IPS-18a (cell line): ENCODE results near the gene MED9.

Source experiments
- H3K27ac ChIP-seq: one replicate; pipeline ENCODE4 v1.5.1; 2013; ENCODE audit warnings: low read length
- H3K27me3 ChIP-seq: one replicate; pipeline ENCODE4 v1.6.1; 2013; ENCODE audit warnings: mild to moderate bottlenecking, low read length; ENCODE audit not compliant: control insufficient read depth, insufficient read depth
- H3K36me3 ChIP-seq: one replicate; pipeline ENCODE4 v1.6.1; 2013; ENCODE audit warnings: low read depth, low read length; ENCODE audit not compliant: control insufficient read depth
- H3K4me1 ChIP-seq: one replicate; pipeline ENCODE4 v1.6.1; 2013; ENCODE audit warnings: low read depth, low read length; ENCODE audit not compliant: control insufficient read depth
- H3K4me3 ChIP-seq: one replicate; pipeline ENCODE4 v1.5.1; 2013; ENCODE audit warnings: low read length
- H3K9ac ChIP-seq: one replicate; pipeline ENCODE4 v1.6.1; 2013; ENCODE audit warnings: mild to moderate bottlenecking, low read length, moderate library complexity
- H3K9me3 ChIP-seq: one replicate; pipeline ENCODE4 v1.6.1; 2013; ENCODE audit warnings: low read depth, low read length; ENCODE audit not compliant: control insufficient read depth

The MED9 gene

GRCh38 chr17:17514993-17515933, 38.5 kb downstream of the MED9 start:
- Histone ChIP-seq H3K4me3 (no peak overlapping the region), H3K9me3 (no peaks in the 10 kb centered on the region), H3K27ac (no peak overlapping the region), H3K27me3 (no peaks in the 10 kb centered on the region), H3K9ac (no peak overlapping the region), H3K4me1 (peaks cover 14% of the 10 kb centered on the region), H3K36me3 (no peaks in the 10 kb centered on the region)

GRCh38 chr17:17515934-17516930, 39.4 kb downstream of the MED9 start:
- no peak overlapping the region for H3K4me3 ChIP-seq
- no peaks in the 10 kb centered on the region for H3K9me3 ChIP-seq
- peaks cover 14% of the 10 kb centered on the region for H3K4me1 ChIP-seq
- H3K27me3 ChIP-seq: no peaks in the 10 kb centered on the region
- H3K36me3 ChIP-seq: no peaks in the 10 kb centered on the region
- no peak overlapping the region for H3K27ac ChIP-seq
- H3K9ac ChIP-seq: no peak overlapping the region

GRCh38 chr17:17516941-17517720, 40.3 kb downstream of the MED9 start:
- Histone ChIP-seq H3K9ac (no peak overlapping the region), H3K4me3 (no peak overlapping the region), H3K9me3 (no peaks in the 10 kb centered on the region), H3K27ac (no peak overlapping the region), H3K36me3 (no peaks in the 10 kb centered on the region), H3K4me1 (peaks cover 14% of the 10 kb centered on the region), H3K27me3 (no peaks in the 10 kb centered on the region)

GRCh38 chr17:17518014-17518413, 41.2 kb downstream of the MED9 start:
- H3K9ac ChIP-seq: no peak overlapping the region
- no peaks in the 10 kb centered on the region for H3K27me3 ChIP-seq
- no peak overlapping the region for H3K27ac ChIP-seq
- H3K4me1 ChIP-seq: peaks cover 23% of the 10 kb centered on the region
- H3K4me3 ChIP-seq: no peak overlapping the region
- H3K36me3 ChIP-seq: no peaks in the 10 kb centered on the region
- H3K9me3 ChIP-seq: no peaks in the 10 kb centered on the region

GRCh38 chr17:17518951-17519350, 42.2 kb downstream of the MED9 start:
- peaks cover 31% of the 10 kb centered on the region for H3K4me1 ChIP-seq
- no peak overlapping the region for H3K9ac ChIP-seq
- no peak overlapping the region for H3K27ac ChIP-seq
- H3K9me3 ChIP-seq: no peaks in the 10 kb centered on the region
- no peak overlapping the region for H3K4me3 ChIP-seq
- H3K27me3 ChIP-seq: no peaks in the 10 kb centered on the region
- no peaks in the 10 kb centered on the region for H3K36me3 ChIP-seq

GRCh38 chr17:17519886-17520285, 43.1 kb downstream of the MED9 start:
- Histone ChIP-seq H3K4me1 (peaks cover 29% of the 10 kb centered on the region), H3K9ac (no peak overlapping the region), H3K27me3 (no peaks in the 10 kb centered on the region), H3K36me3 (no peaks in the 10 kb centered on the region), H3K9me3 (no peaks in the 10 kb centered on the region), H3K27ac (no peak overlapping the region), H3K4me3 (no peak overlapping the region)

- Histone ChIP-seq H3K27me3 (no peaks in the 10 kb centered on the region), H3K27ac (no peak overlapping the region), H3K4me3 (no peak overlapping the region), H3K9me3 (no peaks in the 10 kb centered on the region), H3K36me3 (no peaks in the 10 kb centered on the region), H3K4me1 (peaks cover 20% of the 10 kb centered on the region), H3K9ac (no peak overlapping the region)
Observed at GRCh38 chr17:17520599-17521232, 43.9 kb downstream of the MED9 start.

GRCh38 chr17:17523001-17523730, 46.4 kb downstream of the MED9 start:
- H3K27me3 ChIP-seq: no peaks in the 10 kb centered on the region
- H3K4me3 ChIP-seq: no peak overlapping the region
- no peak overlapping the region for H3K27ac ChIP-seq
- H3K4me1 ChIP-seq: peaks cover 18% of the 10 kb centered on the region
- H3K9me3 ChIP-seq: no peaks in the 10 kb centered on the region
- no peaks in the 10 kb centered on the region for H3K36me3 ChIP-seq
- no peak overlapping the region for H3K9ac ChIP-seq

- Histone ChIP-seq H3K36me3 (no peaks in the 10 kb centered on the region), H3K4me3 (no peak overlapping the region), H3K4me1 (peaks cover 18% of the 10 kb centered on the region), H3K9ac (no peak overlapping the region), H3K27ac (no peak overlapping the region), H3K9me3 (no peaks in the 10 kb centered on the region), H3K27me3 (no peaks in the 10 kb centered on the region)
Observed at GRCh38 chr17:17523731-17524490, 47.1 kb downstream of the MED9 start.

- no peaks in the 10 kb centered on the region for H3K36me3 ChIP-seq
- H3K4me3 ChIP-seq: no peak overlapping the region
- H3K27me3 ChIP-seq: no peaks in the 10 kb centered on the region
- H3K9ac ChIP-seq: no peak overlapping the region
- no peak overlapping the region for H3K27ac ChIP-seq
- H3K9me3 ChIP-seq: no peaks in the 10 kb centered on the region
- H3K4me1 ChIP-seq: peaks cover 18% of the 10 kb centered on the region
Observed at GRCh38 chr17:17525311-17525710, 48.5 kb downstream of the MED9 start.
